Erythroblast (primary cell): ENCODE data around the gene RNF212B.

ENCODE experiments used
- GATA1 ChIP-seq: IDR thresholded peaks from 2 replicates; pipeline ENCODE4 v1.6.1; 2011; ENCODE audit warnings: low read depth, mild to moderate bottlenecking, control low read depth, low read length, moderate library complexity
- POLR2A ChIP-seq: IDR thresholded peaks from 2 replicates; pipeline ENCODE4 v1.6.1; 2011; ENCODE audit warnings: mild to moderate bottlenecking, low read length

DNA sequence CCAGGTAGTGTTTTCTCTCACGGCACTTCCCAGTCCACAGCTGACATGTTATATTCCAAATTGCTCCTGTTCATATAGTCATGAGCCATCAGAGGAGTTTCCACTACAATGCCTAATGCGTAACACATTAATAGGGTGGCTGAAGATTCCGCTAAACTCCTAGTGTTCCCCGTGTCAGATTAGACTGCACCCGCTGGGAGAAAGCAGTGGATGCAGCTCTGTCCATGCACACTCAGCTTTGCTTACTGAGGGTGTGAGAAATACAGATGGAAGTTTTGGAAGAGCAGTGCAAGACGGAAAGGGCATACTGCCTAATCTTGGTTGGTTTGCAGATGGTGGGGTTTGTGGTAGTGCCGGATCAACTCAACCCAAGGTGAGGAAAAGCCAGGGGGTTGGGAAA lies 59.4 kb downstream of the RNF212B start:
- no peak for TF ChIP-seq POLR2A
- no peak for TF ChIP-seq GATA1
